Spinal cord (tissue), 10 donors: ENCODE results near the gene ADD1. TPM values are rescaled to one million over a fixed set of nuclear protein-coding genes. Genes with fewer than 3 reads are reported as not detected.

ENCODE experiments used
- DNase-seq, 6 donors: peaks; one replicate each; pipeline versions ENCODE4 v3.0.0 to v3.0.0-alpha.2; 2013 to 2015; ENCODE audit warnings: low spot score in 6 of 6, low read depth in 4 of 6
- H3K27ac ChIP-seq: one replicate; pipeline ENCODE4 v1.5.1; 2013; ENCODE audit warnings: low read depth, low read length, control low read depth
- H3K27me3 ChIP-seq: one replicate; pipeline ENCODE4 v1.6.1; 2013; ENCODE audit warnings: low read length; ENCODE audit not compliant: control insufficient read depth, insufficient read depth
- H3K36me3 ChIP-seq: one replicate; pipeline ENCODE4 v1.6.1; 2013; ENCODE audit warnings: low read length; ENCODE audit not compliant: control insufficient read depth, insufficient read depth
- H3K4me1 ChIP-seq: one replicate; pipeline ENCODE4 v1.6.1; 2013; ENCODE audit warnings: low read length; ENCODE audit not compliant: control insufficient read depth, insufficient read depth
- H3K4me3 ChIP-seq: one replicate; pipeline ENCODE4 v1.5.1; 2013; ENCODE audit warnings: low read depth, low read length, control low read depth
- H3K9me3 ChIP-seq: one replicate; pipeline ENCODE4 v1.6.1; 2013; ENCODE audit warnings: low read length; ENCODE audit not compliant: control insufficient read depth, insufficient read depth
- whole genome bisulfite sequencing: methylation state at CpG from one replicate; pipeline ENCODE4 v1.1.5; 2013; ENCODE audit warnings: missing lambda C conversion rate; ENCODE audit not compliant: insufficient coverage; 5-methylcytosine and 5-hydroxymethylcytosine counted together
- polyA plus RNA-seq, 2 donors: library from polyadenylated mRNA; unstranded; fragments of 120-200 nt; gene quantifications; one replicate each; pipeline ENCODE4 v1.2.1, GENCODE V29; 2013; ENCODE audit not compliant: insufficient read length in 2 of 2
- total RNA-seq, 2 donors: library from RNA; depleted of rRNA in 1 of 2; stranded (reverse); fragments of 120-200 nt in 1 of 2; fragments of >200 nt in 1 of 2; gene quantifications; one replicate each; pipeline versions ENCODE4 v1.2.3 to v1.2.4, GENCODE V29; 2013 to 2014
- donor health status: healthy.

Gene ADD1
- total and polyA plus RNA-seq, 4 donors, result 201 to 334 (median 306) TPM

DNA sequence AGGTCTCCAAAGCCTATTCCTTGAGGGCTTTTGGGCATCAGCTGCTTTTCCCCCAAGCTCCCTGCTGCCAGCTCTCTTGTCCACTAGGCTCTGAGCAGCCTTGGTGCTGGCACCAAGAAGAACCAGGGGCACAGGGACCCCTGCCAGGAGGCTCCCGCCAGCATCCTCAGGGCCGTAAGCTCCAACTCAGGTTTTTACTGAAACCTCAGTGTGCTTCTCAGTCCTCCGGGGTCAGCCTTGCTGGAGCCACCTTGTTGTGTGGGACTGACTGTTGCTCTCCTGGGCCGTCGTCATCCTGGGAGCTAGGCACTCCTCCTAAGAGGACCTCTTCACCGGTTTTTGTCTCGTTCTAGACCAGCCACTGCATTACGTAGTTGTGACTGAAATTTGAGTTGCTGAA is 80.6 kb downstream of the ADD1 start:
- 81% methylated on average over 7 of the region's 8 CpGs for WGBS

DNA sequence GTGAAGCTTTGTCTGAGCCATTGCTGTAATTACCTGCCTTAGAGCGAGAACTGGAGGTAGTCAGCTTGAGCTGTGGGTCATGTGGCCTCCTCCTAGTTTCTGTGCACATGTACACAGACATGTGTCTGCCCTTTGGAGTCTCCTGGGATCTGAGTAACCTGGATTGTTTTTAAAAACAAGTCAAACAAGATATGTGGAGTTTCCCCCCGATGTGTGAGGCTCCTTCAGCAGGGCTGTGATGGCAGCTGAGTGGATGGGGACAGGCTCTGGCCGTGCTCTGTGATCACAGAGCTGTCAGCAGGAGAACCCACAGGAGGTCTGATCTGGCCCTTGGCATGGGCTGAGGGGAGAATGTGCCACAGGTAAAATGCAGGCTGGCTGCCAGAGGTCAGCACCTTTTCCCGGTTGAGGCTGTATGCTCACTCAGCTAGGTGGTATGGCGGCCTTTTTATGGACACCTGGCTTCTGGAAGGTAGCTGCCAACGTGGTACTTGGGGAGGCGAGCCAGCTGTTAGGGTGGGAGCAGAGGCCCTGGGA is 81.2 kb downstream of the ADD1 start:
- no peak for DNase-seq
- H3K4me1 ChIP-seq, result peaks cover 20% of the 10 kb centered on the region
- WGBS, result 91% methylated on average over 6 of the region's 7 CpGs
- no peaks in the 10 kb centered on the region for H3K9me3 ChIP-seq
- H3K27me3 ChIP-seq, result no peaks in the 10 kb centered on the region
- no peak overlapping the region for H3K4me3 ChIP-seq
- H3K36me3 ChIP-seq, result peaks cover 67% of the 10 kb centered on the region
- no peak overlapping the region for H3K27ac ChIP-seq

More for the DNA sequence above, 80.6 kb downstream of the ADD1 start:
- no peak for DNase-seq
- Histone ChIP-seq H3K27ac (no peak overlapping the region), H3K27me3 (no peaks in the 10 kb centered on the region), H3K9me3 (no peaks in the 10 kb centered on the region), H3K4me3 (no peak overlapping the region), H3K4me1 (peaks cover 20% of the 10 kb centered on the region), H3K36me3 (peaks cover 62% of the 10 kb centered on the region)

DNA sequence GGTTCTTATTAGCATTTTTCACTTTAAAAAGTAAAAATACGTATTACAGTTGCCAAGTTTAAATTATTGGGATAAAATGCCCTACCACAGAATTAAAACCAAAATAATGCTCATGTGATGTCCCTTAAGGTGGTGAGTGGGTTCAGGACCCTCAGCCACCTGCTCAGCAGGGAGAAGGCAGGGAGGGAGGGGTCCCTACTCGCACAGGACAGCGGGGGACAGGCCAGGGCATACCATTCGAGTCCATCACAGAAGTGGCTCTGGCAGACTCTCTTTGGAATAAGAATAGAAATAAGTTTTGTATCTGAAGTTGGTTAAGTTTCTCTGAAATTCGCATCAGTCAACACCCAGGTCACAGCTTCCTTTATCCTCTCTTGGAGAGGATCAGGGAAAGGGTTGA is 81.9 kb downstream of the ADD1 start:
- WGBS, result 91% methylated on average over 3 of the region's 5 CpGs
- no peak overlapping the region for H3K4me3 ChIP-seq
- H3K4me1 ChIP-seq, result peaks cover 20% of the 10 kb centered on the region
- no peak for DNase-seq
- no peaks in the 10 kb centered on the region for H3K9me3 ChIP-seq
- H3K27me3 ChIP-seq, result no peaks in the 10 kb centered on the region
- H3K27ac ChIP-seq, result no peak overlapping the region
- peaks cover 73% of the 10 kb centered on the region for H3K36me3 ChIP-seq

DNA sequence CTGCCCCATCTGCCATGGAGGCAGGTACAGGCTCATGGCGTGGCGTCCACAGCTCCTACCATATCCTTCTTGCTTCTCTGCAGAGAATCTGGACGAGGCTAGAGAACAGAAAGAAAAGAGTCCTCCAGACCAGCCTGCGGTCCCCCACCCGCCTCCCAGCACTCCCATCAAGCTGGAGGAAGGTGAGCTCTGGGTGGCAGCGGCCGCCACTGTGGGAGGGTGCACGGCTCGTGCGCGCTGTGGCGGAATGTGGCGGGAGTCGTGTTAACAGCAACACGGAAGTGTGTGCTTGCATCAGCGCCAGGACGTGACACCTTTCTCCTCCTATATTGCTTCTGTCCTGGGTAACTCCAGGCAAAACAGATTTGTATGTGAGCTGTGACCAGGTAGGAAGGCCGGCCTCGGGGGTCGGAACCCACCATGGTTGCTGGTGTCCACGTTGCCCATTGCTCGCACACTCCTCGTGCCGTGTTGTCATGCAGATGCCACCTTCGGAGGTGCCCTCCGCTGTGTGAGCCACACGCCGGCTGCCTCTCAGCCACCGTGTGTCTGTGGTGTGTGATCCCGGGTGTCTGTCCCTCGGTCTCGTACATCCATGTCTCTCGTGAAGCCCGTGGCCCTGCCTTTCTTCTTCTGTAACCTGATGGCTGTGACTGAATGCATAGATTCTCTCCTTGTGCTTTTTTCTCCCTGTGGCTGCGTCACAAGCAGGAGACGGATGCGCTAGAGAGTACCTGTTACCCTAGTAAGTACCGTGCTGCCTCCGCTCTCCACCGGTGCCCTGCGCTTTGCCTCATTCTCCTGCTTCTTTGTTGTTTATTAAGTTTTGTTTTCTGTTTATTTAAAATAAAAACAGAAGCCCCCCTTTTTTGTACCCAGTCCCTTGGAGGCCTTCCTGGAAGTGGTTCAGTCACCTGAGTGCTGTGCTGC is 82.6 kb downstream of the ADD1 start:
- peaks cover 80% of the 10 kb centered on the region for H3K36me3 ChIP-seq
- H3K27me3 ChIP-seq, result no peaks in the 10 kb centered on the region
- peaks cover 20% of the 10 kb centered on the region for H3K4me1 ChIP-seq
- no peaks in the 10 kb centered on the region for H3K9me3 ChIP-seq
- no peak overlapping the region for H3K27ac ChIP-seq
- WGBS, result 95% methylated on average over 29 of the region's 41 CpGs
- DNase-seq, result no peak
- no peak overlapping the region for H3K4me3 ChIP-seq

DNA sequence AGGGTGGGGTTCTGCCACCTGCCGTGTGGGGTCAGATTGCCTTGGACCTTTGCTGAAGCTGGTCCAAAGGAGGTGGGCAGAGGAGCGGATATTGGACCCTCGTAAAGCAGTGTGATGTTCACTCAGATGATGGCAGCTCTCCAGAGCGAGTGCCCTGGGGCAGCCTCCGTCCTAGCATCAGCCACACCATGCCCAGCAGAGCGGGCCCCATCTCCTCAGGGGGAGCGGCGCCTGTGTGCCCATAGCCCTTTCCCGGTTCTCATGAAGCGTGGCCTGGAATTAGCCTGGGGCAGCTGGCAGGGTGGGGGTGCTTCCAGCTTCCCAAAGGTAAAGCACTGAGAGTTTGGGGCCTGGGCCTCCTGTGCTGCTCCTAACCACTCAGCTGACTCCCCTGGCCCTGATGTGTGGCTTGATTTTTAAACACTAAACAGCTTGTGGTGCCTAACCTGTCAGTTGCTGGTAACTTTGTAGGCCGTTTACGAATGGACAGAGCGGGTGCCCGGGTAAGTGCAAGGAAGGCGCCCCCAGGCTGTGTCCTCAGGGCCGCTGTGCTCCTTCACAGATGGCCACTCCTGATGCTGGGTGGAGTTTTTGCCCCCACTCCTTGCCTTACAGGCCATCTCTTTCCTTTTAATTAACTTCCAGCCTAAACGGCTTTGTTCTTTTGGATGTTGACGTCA is 83.5 kb downstream of the ADD1 start:
- 90% methylated on average over 11 of the region's 18 CpGs for WGBS
- H3K27ac ChIP-seq, result no peak overlapping the region
- H3K9me3 ChIP-seq, result no peaks in the 10 kb centered on the region
- no peak overlapping the region for H3K4me3 ChIP-seq
- no peaks in the 10 kb centered on the region for H3K27me3 ChIP-seq
- H3K36me3 ChIP-seq, result peaks cover 90% of the 10 kb centered on the region
- no peak for DNase-seq
- peaks cover 28% of the 10 kb centered on the region for H3K4me1 ChIP-seq

DNA sequence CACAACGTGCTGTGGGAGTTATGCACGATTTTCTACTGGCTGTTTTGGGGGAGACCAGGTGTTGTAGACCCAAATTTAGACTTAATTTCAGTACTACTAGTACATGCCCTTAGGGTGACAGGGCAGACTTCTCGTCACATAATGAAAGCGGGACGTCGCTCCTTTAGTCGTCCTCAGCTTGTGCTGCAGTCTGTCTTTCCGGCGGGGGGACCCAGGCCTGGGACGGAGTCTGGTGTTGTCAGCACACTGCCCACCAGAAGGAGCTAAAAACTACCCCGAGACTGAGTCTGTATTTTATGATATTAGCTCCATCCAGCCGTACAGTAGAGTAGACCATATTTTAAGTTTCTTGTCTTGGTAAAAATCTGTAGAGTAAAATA is 84.0 kb downstream of the ADD1 start:
- WGBS, result 90% methylated on average over 9 of the region's 12 CpGs
- Histone ChIP-seq H3K27ac (no peak overlapping the region), H3K9me3 (no peaks in the 10 kb centered on the region), H3K36me3 (peaks cover 95% of the 10 kb centered on the region), H3K4me3 (no peak overlapping the region), H3K27me3 (no peaks in the 10 kb centered on the region), H3K4me1 (peaks cover 33% of the 10 kb centered on the region)
- DNase-seq, result no peak

DNA sequence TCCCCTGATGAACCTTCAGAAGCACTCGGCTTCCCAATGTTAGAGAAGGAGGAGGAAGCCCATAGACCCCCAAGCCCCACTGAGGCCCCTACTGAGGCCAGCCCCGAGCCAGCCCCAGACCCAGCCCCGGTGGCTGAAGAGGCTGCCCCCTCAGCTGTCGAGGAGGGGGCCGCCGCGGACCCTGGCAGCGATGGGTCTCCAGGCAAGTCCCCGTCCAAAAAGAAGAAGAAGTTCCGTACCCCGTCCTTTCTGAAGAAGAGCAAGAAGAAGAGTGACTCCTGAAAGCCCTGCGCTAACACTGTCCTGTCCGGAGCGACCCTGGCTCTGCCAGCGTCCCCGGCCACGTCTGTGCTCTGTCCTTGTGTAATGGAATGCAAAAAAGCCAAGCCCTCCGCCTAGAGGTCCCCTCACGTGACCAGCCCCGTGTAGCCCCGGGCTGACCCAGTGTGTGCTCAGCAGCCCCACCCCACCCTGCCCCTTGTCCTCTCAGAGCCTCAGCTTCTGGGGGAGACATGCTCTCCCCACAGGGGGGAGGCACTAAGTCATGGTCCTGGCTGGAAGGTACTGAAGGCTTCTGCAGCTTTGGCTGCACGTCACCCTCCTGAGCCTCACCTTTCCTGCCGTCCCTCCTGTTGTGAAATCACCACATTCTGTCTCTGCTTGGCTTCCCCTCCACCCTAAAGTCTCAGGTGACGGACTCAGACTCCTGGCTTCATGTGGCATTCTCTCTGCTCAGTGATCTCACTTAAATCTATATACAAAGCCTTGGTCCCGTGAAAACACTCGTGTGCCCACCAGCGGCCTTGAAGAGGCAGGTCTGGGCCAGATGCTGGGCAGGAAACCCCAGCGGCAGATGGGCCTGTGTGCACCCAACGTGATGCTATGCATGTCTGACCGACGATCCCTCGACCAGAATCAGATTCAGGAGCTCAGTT is 84.9 kb downstream of the ADD1 start:
- Histone ChIP-seq H3K27me3 (no peaks in the 10 kb centered on the region), H3K9me3 (no peaks in the 10 kb centered on the region), H3K4me3 (no peak overlapping the region), H3K4me1 (peaks cover 36% of the 10 kb centered on the region), H3K27ac (no peak overlapping the region), H3K36me3 (peaks cover 95% of the 10 kb centered on the region)
- WGBS, result 87% methylated on average over 27 of the region's 32 CpGs
- DNase-seq, result no peak

DNA sequence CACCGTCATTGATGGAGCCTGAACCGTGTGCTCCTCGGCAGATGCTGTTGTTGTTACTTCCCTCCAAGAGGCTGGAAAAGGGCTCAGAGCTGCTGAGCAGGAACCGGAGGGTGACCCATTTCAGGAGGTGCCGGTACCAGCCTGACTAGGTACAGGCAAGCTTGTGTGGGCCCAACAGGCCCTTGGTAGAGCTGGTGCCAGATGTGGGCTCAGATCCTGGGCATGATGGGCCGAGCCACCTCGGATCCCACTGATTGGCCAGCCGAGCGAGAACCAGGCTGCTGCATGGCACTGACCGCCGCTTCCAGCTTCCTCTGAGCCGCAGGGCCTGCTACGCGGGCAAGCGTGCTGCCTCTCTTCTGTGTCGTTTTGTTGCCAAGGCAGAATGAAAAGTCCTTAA is 85.8 kb downstream of the ADD1 start:
- Histone ChIP-seq H3K4me3 (no peak overlapping the region), H3K36me3 (peaks cover 88% of the 10 kb centered on the region), H3K4me1 (peaks cover 32% of the 10 kb centered on the region), H3K9me3 (no peaks in the 10 kb centered on the region), H3K27me3 (no peaks in the 10 kb centered on the region), H3K27ac (no peak overlapping the region)
- 90% methylated on average over 16 of the region's 16 CpGs for WGBS
- DNase-seq, result no peak

DNA sequence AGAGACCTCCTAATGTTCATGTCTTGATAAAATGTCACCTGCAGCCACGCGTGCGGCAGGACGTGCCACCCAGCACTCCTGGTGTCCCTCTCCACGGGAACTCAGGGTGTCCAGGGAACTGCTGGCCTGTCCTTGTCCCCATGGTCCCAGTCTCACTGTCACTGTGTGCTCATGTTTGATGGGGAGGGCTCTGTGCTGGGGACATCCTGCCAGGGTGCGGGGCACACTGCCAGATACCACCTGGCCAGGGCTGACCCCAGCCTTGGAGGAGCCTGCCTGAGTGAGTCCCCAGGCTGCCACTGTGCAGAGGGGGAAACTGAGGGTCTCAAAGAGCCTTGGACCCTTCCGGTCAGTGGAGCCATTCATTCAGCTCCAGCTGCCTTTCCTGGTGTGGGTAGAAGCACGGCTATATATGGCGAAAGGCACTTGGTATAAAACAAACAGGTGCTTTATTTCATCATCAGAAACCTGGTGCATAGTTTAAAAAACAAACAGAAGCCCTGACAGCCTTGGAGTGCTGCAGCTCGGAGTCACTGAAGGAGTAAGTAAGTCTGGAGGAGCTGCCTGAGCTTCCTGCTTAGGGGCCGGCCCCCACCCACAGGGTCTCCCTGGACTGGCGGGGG is 86.6 kb downstream of the ADD1 start:
- 90% methylated on average over 10 of the region's 12 CpGs for WGBS
- no peaks in the 10 kb centered on the region for H3K27me3 ChIP-seq
- no peak overlapping the region for H3K27ac ChIP-seq
- H3K4me1 ChIP-seq, result peaks cover 30% of the 10 kb centered on the region
- DNase-seq, result no peak
- peaks cover 81% of the 10 kb centered on the region for H3K36me3 ChIP-seq
- no peaks in the 10 kb centered on the region for H3K9me3 ChIP-seq
- no peak overlapping the region for H3K4me3 ChIP-seq
